Liver (tissue), 9 donors: Measurements from ENCODE around the gene ABCA9. TPM values are rescaled to one million over a fixed set of nuclear protein-coding genes. Genes with fewer than 3 reads are reported as not detected.

Source experiments
- DNase-seq: peaks from one replicate; pipeline ENCODE4 v3.0.0-alpha.2; 2017; ENCODE audit warnings: low spot score
- H3K27ac ChIP-seq, 2 donors: one replicate each; pipeline ENCODE4 v1.7.0; 2013; ENCODE audit warnings: inconsistent platforms in 2 of 2, low read length in 2 of 2, control low read depth in 1 of 2, low read depth in 1 of 2, mild to moderate bottlenecking in 1 of 2
- H3K27me3 ChIP-seq, 4 donors: one replicate each; pipeline versions ENCODE4 v1.6.1 to v1.7.0; 2013; ENCODE audit warnings: low read length in 3 of 4, inconsistent platforms in 1 of 4, mild to moderate bottlenecking in 1 of 4, moderate library complexity in 1 of 4; ENCODE audit not compliant: control insufficient read depth in 4 of 4, insufficient read depth in 4 of 4
- H3K36me3 ChIP-seq, 4 donors: one replicate each; pipeline versions ENCODE4 v1.6.1 to v1.7.0; 2013; ENCODE audit warnings: low read length in 3 of 4, mild to moderate bottlenecking in 3 of 4, low read depth in 1 of 4, moderate library complexity in 1 of 4; ENCODE audit not compliant: control insufficient read depth in 4 of 4, insufficient read depth in 3 of 4
- H3K4me1 ChIP-seq, 4 donors: one replicate each; pipeline versions ENCODE4 v1.6.1 to v1.7.0; 2013; ENCODE audit warnings: low read length in 3 of 4, mild to moderate bottlenecking in 3 of 4, moderate library complexity in 1 of 4; ENCODE audit not compliant: control insufficient read depth in 4 of 4, insufficient read depth in 4 of 4
- H3K4me3 ChIP-seq, 3 donors: one replicate each; pipeline versions ENCODE4 v1.6.1 to v1.7.0; 2013; ENCODE audit warnings: low read length in 3 of 3, control low read depth in 1 of 3, low read depth in 1 of 3, mild to moderate bottlenecking in 1 of 3
- H3K9ac ChIP-seq, 2 donors: one replicate each; pipeline ENCODE4 v1.7.0; 2013; ENCODE audit warnings: low read length in 2 of 2, mild to moderate bottlenecking in 2 of 2, moderate library complexity in 2 of 2, control low read depth in 1 of 2, low read depth in 1 of 2
- H3K9me3 ChIP-seq, 4 donors: one replicate each; pipeline versions ENCODE4 v1.6.1 to v1.7.0; 2013; ENCODE audit warnings: low read length in 3 of 4; ENCODE audit not compliant: control insufficient read depth in 4 of 4
- EGR1 ChIP-seq, 2 donors: IDR thresholded peaks; 2 replicates each; pipeline ENCODE4 v1.6.1; 2016 to 2018; ENCODE audit warnings: antibody characterized with exemption in 2 of 2, low read depth in 2 of 2
- FOXA1 ChIP-seq: IDR thresholded peaks from 2 replicates; pipeline ENCODE4 v1.6.1; 2016; ENCODE audit warnings: antibody characterized with exemption
- GABPA ChIP-seq, 2 donors: IDR thresholded peaks in 1 of 2; conservative IDR thresholded peaks in 1 of 2; 2 replicates each; pipeline ENCODE4 v1.6.1; 2016; ENCODE audit warnings: antibody characterized with exemption in 2 of 2, mild to moderate bottlenecking in 1 of 2, moderate library complexity in 1 of 2
- JUND ChIP-seq, 2 donors: IDR thresholded peaks; 2 replicates each; pipeline ENCODE4 v1.6.1; 2016; ENCODE audit warnings: antibody characterized with exemption in 2 of 2
- RAD21 ChIP-seq, 2 donors: IDR thresholded peaks; 2 replicates each; pipeline ENCODE4 v1.6.1; 2016; ENCODE audit warnings: antibody characterized with exemption in 2 of 2, mild to moderate bottlenecking in 2 of 2
- RXRA ChIP-seq, 2 donors: IDR thresholded peaks; 2 replicates each; pipeline ENCODE4 v1.6.1; 2017 to 2018; ENCODE audit warnings: antibody characterized with exemption in 2 of 2, mild to moderate bottlenecking in 1 of 2
- SP1 ChIP-seq: IDR thresholded peaks from 2 replicates; pipeline ENCODE4 v1.6.1; 2018; ENCODE audit warnings: antibody characterized with exemption, mild to moderate bottlenecking
- YY1 ChIP-seq: IDR thresholded peaks from 2 replicates; pipeline ENCODE4 v1.6.1; 2016; ENCODE audit warnings: antibody characterized with exemption, mild to moderate bottlenecking
- WGBS: extraction: QIAGEN DNeasy Blood & Tissue Kit; methylation state at CpG from one replicate; pipeline ENCODE4 v1.1.7; 2013; 5-methylcytosine and 5-hydroxymethylcytosine counted together
- polyA plus RNA-seq, 2 donors: library from polyadenylated mRNA; stranded (reverse) in 1 of 2; unstranded in 1 of 2; fragments of 200-250 nt in 1 of 2; fragments of >200 nt in 1 of 2; fragmentation: Nextera tagmentation in 1 of 2; extraction: Ambion mirVana in 1 of 2; gene quantifications; one replicate each; pipeline versions ENCODE4 v1.2.1 to v1.2.3, GENCODE V29; 2013 to 2015
- total RNA-seq, 2 donors: library from RNA; depleted of rRNA; stranded (reverse); fragments of >200 nt; gene quantifications; one replicate each; pipeline ENCODE4 v1.2.3, GENCODE V29; 2014
- TF ChIP-seq, protein P1 (sequence below): IDR thresholded peaks from 2 replicates; pipeline ENCODE4 v1.6.1; 2016; ENCODE audit warnings: antibody characterized with exemption, mild to moderate bottlenecking
- TF ChIP-seq, protein P2 (sequence below): IDR thresholded peaks from 2 replicates; pipeline ENCODE4 v1.6.1; 2016; ENCODE audit warnings: antibody characterized with exemption
- TF ChIP-seq, protein P3 (sequence below): IDR thresholded peaks from 2 replicates; pipeline ENCODE4 v1.6.1; 2016; ENCODE audit warnings: antibody characterized with exemption
- TF ChIP-seq, protein P4 (sequence below): fragments of 150-350 bp; IDR thresholded peaks from 2 replicates; pipeline ENCODE4 v1.5.1; 2017; ENCODE audit warnings: improper control_type of control experiment, low read depth, low read length; ENCODE audit not compliant: missing input control
- TF ChIP-seq, protein P5 (sequence below): IDR thresholded peaks from 2 replicates; pipeline ENCODE4 v1.6.1; 2016; ENCODE audit warnings: antibody characterized with exemption
- donor health status: healthy.
- donor health status: healthy.
- donor health status: healthy.
- donor health status: healthy.
- donor health status: healthy.

Gene ABCA9
- total and polyA plus RNA-seq, 4 donors, result 1.4 to 18.9 (median 5.9) TPM

DNA sequence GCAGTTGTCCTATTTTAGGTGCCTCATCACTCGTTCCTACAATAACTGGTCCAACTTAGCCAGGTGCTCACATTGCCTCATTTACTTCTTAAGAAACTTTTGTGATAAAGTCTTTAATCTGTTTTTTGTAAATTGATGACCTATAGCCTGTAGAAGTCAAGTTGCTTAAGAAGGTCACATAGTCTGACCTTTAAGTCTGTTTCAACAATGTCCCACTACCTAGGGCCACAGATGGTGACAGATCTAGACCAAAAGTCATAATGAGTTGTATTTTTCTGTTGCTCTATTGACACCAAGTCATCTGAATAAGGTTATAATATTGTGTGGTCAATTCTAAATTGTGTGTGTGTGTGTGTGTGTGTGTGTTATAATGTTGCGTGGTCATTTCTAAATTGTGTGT, 45.1 kb downstream of the ABCA9 start:
- Histone ChIP-seq H3K9me3 (no peaks in the 10 kb centered on the region), H3K4me3 (no peak overlapping the region), H3K27me3 (no peaks in the 10 kb centered on the region), H3K27ac (no peak overlapping the region), H3K36me3 (peaks cover 0 to 11% (median 6%) of the 10 kb centered on the region in 4 donors), H3K4me1 (peaks cover 2 to 24% (median 7%) of the 10 kb centered on the region in 4 donors), H3K9ac (no peak overlapping the region)
- 96% methylated on average over 2 of the region's 2 CpGs for WGBS
- TF ChIP-seq, protein P1, sequence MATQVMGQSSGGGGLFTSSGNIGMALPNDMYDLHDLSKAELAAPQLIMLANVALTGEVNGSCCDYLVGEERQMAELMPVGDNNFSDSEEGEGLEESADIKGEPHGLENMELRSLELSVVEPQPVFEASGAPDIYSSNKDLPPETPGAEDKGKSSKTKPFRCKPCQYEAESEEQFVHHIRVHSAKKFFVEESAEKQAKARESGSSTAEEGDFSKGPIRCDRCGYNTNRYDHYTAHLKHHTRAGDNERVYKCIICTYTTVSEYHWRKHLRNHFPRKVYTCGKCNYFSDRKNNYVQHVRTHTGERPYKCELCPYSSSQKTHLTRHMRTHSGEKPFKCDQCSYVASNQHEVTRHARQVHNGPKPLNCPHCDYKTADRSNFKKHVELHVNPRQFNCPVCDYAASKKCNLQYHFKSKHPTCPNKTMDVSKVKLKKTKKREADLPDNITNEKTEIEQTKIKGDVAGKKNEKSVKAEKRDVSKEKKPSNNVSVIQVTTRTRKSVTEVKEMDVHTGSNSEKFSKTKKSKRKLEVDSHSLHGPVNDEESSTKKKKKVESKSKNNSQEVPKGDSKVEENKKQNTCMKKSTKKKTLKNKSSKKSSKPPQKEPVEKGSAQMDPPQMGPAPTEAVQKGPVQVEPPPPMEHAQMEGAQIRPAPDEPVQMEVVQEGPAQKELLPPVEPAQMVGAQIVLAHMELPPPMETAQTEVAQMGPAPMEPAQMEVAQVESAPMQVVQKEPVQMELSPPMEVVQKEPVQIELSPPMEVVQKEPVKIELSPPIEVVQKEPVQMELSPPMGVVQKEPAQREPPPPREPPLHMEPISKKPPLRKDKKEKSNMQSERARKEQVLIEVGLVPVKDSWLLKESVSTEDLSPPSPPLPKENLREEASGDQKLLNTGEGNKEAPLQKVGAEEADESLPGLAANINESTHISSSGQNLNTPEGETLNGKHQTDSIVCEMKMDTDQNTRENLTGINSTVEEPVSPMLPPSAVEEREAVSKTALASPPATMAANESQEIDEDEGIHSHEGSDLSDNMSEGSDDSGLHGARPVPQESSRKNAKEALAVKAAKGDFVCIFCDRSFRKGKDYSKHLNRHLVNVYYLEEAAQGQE, result no peak
- TF ChIP-seq EGR1 (IDR thresholded peaks at IDR 0.05; ENCODE audit: low read depth in 2 of 2) (no peak), YY1 (no peak), FOXA1 (no peak), GABPA (IDR thresholded peaks at IDR 0.05 in 1 of 2, conservative IDR thresholded peaks at IDR 0.05 in 1 of 2) (no peak), RAD21 (IDR thresholded peaks at IDR 0.05) (no peak), JUND (IDR thresholded peaks at IDR 0.05) (no peak), RXRA (IDR thresholded peaks at IDR 0.05) (no peak), SP1 (no peak)
- TF ChIP-seq, protein P2, sequence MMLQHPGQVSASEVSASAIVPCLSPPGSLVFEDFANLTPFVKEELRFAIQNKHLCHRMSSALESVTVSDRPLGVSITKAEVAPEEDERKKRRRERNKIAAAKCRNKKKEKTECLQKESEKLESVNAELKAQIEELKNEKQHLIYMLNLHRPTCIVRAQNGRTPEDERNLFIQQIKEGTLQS, result no peak
- TF ChIP-seq, protein P3, sequence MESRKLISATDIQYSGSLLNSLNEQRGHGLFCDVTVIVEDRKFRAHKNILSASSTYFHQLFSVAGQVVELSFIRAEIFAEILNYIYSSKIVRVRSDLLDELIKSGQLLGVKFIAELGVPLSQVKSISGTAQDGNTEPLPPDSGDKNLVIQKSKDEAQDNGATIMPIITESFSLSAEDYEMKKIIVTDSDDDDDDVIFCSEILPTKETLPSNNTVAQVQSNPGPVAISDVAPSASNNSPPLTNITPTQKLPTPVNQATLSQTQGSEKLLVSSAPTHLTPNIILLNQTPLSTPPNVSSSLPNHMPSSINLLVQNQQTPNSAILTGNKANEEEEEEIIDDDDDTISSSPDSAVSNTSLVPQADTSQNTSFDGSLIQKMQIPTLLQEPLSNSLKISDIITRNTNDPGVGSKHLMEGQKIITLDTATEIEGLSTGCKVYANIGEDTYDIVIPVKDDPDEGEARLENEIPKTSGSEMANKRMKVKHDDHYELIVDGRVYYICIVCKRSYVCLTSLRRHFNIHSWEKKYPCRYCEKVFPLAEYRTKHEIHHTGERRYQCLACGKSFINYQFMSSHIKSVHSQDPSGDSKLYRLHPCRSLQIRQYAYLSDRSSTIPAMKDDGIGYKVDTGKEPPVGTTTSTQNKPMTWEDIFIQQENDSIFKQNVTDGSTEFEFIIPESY, result no peak
- TF ChIP-seq, protein P4, sequence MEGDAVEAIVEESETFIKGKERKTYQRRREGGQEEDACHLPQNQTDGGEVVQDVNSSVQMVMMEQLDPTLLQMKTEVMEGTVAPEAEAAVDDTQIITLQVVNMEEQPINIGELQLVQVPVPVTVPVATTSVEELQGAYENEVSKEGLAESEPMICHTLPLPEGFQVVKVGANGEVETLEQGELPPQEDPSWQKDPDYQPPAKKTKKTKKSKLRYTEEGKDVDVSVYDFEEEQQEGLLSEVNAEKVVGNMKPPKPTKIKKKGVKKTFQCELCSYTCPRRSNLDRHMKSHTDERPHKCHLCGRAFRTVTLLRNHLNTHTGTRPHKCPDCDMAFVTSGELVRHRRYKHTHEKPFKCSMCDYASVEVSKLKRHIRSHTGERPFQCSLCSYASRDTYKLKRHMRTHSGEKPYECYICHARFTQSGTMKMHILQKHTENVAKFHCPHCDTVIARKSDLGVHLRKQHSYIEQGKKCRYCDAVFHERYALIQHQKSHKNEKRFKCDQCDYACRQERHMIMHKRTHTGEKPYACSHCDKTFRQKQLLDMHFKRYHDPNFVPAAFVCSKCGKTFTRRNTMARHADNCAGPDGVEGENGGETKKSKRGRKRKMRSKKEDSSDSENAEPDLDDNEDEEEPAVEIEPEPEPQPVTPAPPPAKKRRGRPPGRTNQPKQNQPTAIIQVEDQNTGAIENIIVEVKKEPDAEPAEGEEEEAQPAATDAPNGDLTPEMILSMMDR, result no peak
- TF ChIP-seq, protein P5, sequence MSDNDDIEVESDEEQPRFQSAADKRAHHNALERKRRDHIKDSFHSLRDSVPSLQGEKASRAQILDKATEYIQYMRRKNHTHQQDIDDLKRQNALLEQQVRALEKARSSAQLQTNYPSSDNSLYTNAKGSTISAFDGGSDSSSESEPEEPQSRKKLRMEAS, result no peak
- DNase-seq, result no peak
